Breast epithelium (tissue), 3 donors: ENCODE measurements around the gene HPS1.

Experiments
- CTCF ChIP-seq, 3 donors: fragments of 450-650 bp; IDR thresholded peaks; one replicate each; pipeline ENCODE4 v1.5.1; 2016 to 2017; ENCODE audit warnings: antibody characterized with exemption in 3 of 3, mild to moderate bottlenecking in 3 of 3, moderate library complexity in 3 of 3
- POLR2A ChIP-seq: fragments of 450-650 bp; IDR thresholded peaks from one replicate; pipeline ENCODE4 v1.6.1; 2016; ENCODE audit warnings: antibody characterized with exemption, mild to moderate bottlenecking, moderate library complexity

DNA sequence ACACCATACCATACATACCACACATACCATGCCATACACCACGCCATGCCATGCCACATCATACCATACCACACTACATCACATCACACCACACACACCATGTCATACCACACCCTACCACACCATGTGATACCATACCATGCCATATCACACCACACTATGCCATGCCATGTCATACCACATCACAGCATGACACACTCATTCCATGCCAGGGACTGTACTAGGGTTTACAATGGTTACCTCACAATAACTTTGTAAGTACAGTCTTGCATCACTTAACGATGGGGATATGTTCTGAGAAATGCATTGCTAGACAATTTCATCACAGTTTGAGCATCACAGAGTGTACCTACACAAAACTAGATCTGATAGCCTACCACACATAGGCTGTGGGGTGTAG lies 46.3 kb downstream of the HPS1 start:
- TF ChIP-seq POLR2A (no peak), CTCF (IDR thresholded peaks at IDR 0.05) (no peak)
